GM19468 (cell line): ENCODE data around the gene IGFBP4.

Experiments used
- ATAC-seq: cut with Tn5 transposase; IDR thresholded peaks from one replicate; pipeline ENCODE4 v1.9.1; 2021; ENCODE audit warnings: mild to moderate bottlenecking, moderate library complexity, moderate number of reproducible peaks; ENCODE audit not compliant: unreplicated experiment; ENCODE audit errors: extremely low read depth

The IGFBP4 gene

DNA sequence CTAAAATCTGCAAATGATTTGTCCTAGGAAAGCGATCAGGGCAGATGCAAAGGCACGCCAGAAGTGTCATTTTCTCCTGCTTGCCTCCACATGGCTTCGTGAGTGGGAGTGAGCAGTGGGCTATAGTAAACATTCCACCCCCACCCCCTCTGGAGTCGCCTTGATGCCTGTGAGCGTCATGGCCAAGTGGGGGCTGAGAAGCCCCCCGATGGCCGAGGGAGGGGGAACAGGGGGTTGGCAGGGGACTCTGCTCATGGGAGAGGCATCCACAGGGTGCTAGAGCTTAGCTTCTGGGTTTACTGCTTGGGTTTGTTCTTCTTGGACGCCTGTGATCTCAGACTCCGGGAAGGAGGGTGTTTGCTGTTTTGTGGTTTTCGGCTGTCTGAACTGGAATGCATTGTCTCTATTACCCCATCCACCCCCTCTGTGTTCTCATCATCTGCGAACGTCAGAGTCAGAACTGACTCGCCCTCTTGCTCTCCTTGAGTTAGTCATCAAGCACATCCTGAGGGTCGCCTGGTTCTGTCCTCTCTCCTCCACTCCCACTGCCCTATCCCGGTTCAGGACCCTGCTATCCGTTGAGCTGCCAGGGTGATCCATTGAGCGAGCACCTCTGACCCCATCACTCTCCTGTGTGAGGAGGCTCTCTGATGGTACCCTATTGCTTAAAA, 42.7 kb downstream of the IGFBP4 start:
- ATAC-seq, result no peak

DNA sequence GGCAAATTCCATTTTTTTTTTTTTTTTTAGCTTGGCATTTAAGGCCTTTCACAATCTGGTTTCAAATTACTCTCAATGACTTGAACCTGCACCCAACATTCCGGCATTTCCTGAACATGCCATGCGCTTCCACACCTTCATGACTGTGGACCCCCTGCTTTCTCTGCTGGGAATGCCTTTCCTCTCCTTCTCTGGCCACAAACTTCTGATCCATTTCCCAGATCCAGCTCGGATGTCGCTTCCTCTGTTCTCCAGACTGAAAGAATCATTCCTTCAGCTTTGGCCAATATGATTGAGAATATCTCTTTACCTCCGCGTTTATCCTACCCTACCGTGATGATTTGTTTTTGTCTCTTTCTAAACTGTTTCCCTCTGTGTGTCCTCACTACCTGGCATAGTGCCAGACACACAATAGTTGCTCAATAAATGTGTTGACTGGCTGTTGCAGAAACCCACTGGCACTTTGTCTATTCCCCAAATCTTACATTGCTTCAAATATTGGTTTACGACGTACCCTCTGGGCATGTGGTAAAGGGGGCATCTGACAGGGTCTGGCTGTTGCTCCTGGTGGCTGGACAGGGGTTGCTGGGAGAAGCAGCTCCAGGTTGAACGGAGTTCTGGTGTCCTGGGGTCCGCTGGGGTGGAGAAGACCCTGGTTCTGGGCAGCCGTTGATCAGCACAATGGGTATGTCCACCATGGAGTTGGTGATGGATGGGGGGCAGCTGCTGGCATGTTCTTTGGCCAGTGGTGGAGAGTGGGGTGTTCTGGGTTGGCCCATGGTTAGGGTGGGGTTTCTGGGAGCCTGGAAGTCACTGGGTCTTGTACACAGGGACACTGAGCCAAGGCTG, 43.5 kb downstream of the IGFBP4 start:
- no peak for ATAC-seq

- no peak for ATAC-seq
Measured at GRCh38 chr17:40487371-40488020, 44.2 kb downstream of the IGFBP4 start.

GRCh38 chr17:40490289-40490853, 47.1 kb downstream of the IGFBP4 start:
- ATAC-seq, result no peak

DNA sequence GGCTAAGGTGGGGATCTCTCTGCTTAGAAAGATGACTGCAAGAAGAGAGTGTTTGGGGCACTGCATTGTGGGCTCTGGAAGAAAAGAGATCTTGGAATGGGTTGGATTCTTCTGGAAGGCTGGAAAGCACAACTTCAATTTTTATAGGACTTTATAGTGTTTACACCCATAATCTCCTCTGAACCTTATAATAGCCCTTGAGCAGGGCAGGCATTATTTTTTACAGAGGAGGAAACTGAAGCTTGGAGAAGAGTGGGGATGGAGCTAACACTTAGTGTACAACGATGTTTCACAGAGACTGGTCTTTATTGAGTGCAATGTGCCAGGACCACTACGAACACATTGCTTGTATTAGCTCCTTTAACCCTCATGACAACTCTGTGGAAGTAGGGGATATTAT, 47.7 kb downstream of the IGFBP4 start:
- ATAC-seq, result no peak

- ATAC-seq, result no peak
Measured at GRCh38 chr17:40491486-40491885, 48.2 kb downstream of the IGFBP4 start.

DNA sequence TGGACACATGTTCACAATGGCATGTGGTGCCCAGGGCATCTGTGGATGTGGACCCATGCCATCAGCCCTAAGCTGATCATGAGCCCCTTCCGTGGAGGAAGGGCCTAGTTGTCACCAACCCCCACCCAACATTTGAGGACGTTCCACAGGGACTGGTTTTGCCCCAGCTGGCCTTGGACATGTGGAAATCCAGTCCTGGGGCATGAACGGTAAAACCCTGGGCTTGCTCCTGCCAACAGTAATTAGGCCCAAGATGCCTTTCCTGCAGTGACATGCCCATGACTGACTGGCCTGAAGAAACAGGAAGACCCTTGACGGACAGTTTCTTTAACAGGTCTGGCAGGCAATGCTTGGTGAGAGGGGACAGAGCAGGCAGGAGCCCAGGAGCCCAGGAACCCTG, 50.4 kb downstream of the IGFBP4 start:
- ATAC-seq, result no peak

DNA sequence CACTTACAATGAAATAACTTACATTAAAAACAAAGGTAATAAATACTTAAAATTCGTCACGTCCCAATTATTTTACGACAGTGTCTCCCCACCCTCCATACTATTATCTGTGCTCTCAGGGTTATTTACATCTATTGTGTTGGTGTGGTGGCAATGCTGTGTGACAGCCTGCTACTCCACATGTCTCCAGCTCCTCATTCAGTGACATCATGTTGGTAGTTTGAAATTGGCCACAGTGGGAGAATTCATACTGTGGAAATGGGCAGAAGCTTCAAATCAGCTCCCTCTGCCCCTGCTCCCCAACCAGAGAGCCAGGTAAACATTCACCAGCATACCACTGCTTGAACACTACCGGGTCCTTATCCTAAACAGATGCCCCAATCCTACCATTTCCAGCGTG, 51.9 kb downstream of the IGFBP4 start:
- ATAC-seq, result no peak

- ATAC-seq, result no peak
Measured at GRCh38 chr17:40496170-40496569, 52.9 kb downstream of the IGFBP4 start.

GRCh38 chr17:40496634-40497420, 53.6 kb downstream of the IGFBP4 start:
- ATAC-seq, result no peak

DNA sequence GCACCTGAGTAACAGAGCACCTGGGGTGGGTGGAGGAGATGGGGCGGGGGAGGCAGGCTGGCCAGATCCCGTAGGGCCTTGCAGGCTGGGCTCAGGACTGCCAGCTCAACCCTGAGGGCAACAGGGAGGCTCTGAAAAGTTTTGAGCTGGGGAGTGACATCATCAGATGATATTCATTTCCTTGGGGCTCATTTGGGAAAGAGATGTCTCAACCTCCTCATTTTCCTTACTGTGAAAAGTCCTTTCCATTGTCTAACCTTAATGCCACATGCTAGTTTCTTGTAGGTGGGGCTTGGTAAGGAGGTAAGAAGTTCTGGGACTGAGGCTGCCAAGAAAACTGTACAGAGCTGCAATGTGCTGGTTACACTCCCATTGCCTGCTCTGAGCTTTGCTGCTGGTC, 54.4 kb downstream of the IGFBP4 start:
- no peak for ATAC-seq

- ATAC-seq, result no peak
Measured at GRCh38 chr17:40498281-40499084, 55.2 kb downstream of the IGFBP4 start.

- ATAC-seq, result no peak
Measured at GRCh38 chr17:40499551-40500189, 56.4 kb downstream of the IGFBP4 start.

GRCh38 chr17:40500190-40500589, 56.9 kb downstream of the IGFBP4 start:
- no peak for ATAC-seq

GRCh38 chr17:40500709-40501108, 57.5 kb downstream of the IGFBP4 start:
- no peak for ATAC-seq

DNA sequence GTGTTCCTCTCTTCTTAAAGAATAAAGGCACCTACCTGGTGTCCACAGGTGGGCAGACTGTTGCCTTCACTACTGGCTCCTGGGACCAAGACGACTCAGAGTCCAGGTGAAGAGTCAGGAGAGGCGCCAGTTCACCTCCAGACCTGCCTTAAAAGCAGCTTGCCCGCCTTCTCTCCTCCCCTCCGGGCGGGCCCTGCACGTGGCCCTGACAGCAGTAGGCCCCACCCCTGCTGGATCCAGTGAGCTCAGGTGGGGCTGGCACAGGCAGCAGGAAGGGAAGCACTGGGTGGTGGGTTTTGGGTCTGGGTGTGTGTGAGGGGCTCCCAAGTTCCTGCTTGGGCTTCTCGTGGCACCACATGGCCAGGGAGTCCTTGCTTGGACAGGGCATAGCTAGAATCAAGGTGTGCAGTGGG, 58.3 kb downstream of the IGFBP4 start, which contains the start of gene TNS4:
Gene TNS4, minus strand, starts transcription at position 125 of the 413 bp plus-strand sequence. CDS start 5,198 bp downstream, outside the sequence.
- ATAC-seq, result no peak

- no peak for ATAC-seq
Measured at GRCh38 chr17:40502716-40503115, 59.5 kb downstream of the IGFBP4 start.

DNA sequence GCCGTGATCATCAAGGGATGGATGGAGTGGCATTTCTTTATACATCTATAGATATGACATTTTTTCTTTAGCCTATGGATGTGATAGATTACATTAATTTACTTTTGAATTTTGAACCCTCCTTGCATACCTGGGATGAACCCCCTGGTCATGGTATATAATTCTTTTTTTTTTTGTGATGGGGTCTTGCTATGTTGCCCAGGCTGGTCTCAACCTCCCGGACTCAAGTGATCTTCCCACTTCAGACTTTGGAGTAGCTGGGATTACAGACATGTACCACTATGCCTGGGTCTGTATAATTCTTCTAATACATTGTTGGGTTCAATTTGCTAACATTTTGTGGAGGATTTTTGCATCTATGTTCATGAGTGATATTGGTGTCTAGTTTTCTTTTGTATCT, 59.9 kb downstream of the IGFBP4 start:
- no peak for ATAC-seq

GRCh38 chr17:40506786-40507185, 63.5 kb downstream of the IGFBP4 start:
- no peak for ATAC-seq
